Measurements from ENCODE around the gene DISP1. TPM values are rescaled to one million over a fixed set of nuclear protein-coding genes. Genes with fewer than 3 reads are reported as not detected.
A peak's percentile ranks its signal among the peaks of the same experiment; 100 is the strongest.

Gene DISP1, protein sequence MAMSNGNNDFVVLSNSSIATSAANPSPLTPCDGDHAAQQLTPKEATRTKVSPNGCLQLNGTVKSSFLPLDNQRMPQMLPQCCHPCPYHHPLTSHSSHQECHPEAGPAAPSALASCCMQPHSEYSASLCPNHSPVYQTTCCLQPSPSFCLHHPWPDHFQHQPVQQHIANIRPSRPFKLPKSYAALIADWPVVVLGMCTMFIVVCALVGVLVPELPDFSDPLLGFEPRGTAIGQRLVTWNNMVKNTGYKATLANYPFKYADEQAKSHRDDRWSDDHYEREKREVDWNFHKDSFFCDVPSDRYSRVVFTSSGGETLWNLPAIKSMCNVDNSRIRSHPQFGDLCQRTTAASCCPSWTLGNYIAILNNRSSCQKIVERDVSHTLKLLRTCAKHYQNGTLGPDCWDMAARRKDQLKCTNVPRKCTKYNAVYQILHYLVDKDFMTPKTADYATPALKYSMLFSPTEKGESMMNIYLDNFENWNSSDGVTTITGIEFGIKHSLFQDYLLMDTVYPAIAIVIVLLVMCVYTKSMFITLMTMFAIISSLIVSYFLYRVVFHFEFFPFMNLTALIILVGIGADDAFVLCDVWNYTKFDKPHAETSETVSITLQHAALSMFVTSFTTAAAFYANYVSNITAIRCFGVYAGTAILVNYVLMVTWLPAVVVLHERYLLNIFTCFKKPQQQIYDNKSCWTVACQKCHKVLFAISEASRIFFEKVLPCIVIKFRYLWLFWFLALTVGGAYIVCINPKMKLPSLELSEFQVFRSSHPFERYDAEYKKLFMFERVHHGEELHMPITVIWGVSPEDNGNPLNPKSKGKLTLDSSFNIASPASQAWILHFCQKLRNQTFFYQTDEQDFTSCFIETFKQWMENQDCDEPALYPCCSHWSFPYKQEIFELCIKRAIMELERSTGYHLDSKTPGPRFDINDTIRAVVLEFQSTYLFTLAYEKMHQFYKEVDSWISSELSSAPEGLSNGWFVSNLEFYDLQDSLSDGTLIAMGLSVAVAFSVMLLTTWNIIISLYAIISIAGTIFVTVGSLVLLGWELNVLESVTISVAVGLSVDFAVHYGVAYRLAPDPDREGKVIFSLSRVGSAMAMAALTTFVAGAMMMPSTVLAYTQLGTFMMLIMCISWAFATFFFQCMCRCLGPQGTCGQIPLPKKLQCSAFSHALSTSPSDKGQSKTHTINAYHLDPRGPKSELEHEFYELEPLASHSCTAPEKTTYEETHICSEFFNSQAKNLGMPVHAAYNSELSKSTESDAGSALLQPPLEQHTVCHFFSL (N-terminal part only)
- 1.0 TPM for polyA plus RNA-seq (2012; ENCODE audit: insufficient read depth, insufficient read length)

GRCh38 chr1:222814536-222815439 lies at the start of gene DISP1:
Gene DISP1 (plus strand): TSS chr1:222815039. CDS start chr1:222942824, 127,785 bp downstream.
- peak within 1 kb of the TSS; percentile 90 for H3K4me3 ChIP-seq (ENCODE audit: low read length)
- peak; percentile 37 for DNase-seq (ENCODE audit: low read depth, low spot score)

DNA sequence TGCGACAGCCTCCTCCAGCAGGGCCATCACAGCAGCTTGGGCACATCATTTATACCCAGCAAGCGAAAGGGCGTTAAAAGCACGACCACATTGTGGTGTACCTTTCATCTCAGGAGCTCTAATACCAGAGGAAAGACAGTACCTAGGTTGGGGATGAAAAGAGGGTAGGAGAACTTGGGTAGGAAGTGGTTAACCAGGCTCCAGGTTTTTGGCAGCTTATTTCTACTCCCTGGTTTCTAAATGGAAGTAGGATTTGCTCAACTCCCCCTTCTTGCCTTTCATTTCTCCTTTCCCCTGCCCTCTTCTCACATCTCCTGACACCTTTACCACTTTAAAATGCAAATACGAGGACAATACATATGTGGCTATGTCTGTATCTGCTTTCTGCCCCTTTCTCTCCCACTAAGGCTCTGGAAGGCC lies 47.7 kb upstream of the DISP1 start:
- DNase-seq (ENCODE audit: low read depth, low spot score), result peak; percentile 84
- H3K4me3 ChIP-seq (ENCODE audit: low read length), result no peak overlapping the region

- H3K4me3 ChIP-seq (ENCODE audit: low read length), result no peak overlapping the region
- no peak for DNase-seq (ENCODE audit: low read depth, low spot score)
Measured at GRCh38 chr1:222768592-222768991, 46.2 kb upstream of the DISP1 start.

GRCh38 chr1:222769181-222769580 lies 45.7 kb upstream of the DISP1 start:
- no peak for DNase-seq (ENCODE audit: low read depth, low spot score)
- H3K4me3 ChIP-seq (ENCODE audit: low read length), result no peak overlapping the region

- DNase-seq (ENCODE audit: low read depth, low spot score), result no peak
- H3K4me3 ChIP-seq (ENCODE audit: low read length), result no peak overlapping the region
Measured at GRCh38 chr1:222769971-222770620, 44.7 kb upstream of the DISP1 start.

DNA sequence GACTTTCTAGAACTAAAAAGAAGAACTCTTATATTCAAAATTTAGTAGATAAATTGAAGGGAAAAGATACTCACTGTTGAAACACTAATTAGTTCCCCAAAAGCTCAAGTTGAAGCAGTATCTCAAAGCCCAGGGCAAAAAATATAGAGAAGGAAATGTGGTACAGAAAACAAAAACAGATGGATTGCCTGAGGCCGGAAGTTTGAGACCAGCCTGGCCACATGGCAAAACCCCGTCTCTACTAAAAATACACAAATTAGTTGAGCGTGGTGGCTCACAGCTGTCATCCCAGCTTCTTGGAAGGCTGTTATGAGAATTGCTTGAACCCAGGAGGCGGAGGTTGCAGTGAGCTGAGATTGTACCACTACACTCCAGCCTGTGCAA lies 41.9 kb upstream of the DISP1 start:
- H3K4me3 ChIP-seq (ENCODE audit: low read length), result no peak overlapping the region
- DNase-seq (ENCODE audit: low read depth, low spot score), result peak; percentile 53

GRCh38 chr1:222777463-222777862 lies 37.4 kb upstream of the DISP1 start:
- no peak overlapping the region for H3K4me3 ChIP-seq (ENCODE audit: low read length)
- no peak for DNase-seq (ENCODE audit: low read depth, low spot score)

- DNase-seq (ENCODE audit: low read depth, low spot score), result no peak
- no peak overlapping the region for H3K4me3 ChIP-seq (ENCODE audit: low read length)
Measured at GRCh38 chr1:222777977-222778376, 36.9 kb upstream of the DISP1 start.

DNA sequence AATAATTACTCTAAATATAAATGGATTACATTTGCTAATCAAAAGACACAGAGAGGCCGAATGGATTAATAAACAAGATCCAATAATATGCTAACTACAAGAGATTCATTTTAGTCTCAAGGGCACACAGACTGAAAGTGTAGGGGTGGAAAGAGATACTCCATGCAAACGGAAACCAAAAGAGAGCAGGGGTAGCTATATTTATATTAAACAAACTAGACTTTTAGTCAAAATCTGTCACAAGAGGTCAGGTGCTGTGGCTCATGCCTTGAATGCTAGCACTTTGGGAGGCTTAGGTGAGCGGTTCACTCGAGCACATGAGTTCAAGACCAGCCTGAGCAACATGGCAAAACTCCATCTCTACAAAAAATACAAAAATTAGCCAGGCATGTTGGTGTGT lies 33.6 kb upstream of the DISP1 start:
- H3K4me3 ChIP-seq (ENCODE audit: low read length), result no peak overlapping the region
- no peak for DNase-seq (ENCODE audit: low read depth, low spot score)

DNA sequence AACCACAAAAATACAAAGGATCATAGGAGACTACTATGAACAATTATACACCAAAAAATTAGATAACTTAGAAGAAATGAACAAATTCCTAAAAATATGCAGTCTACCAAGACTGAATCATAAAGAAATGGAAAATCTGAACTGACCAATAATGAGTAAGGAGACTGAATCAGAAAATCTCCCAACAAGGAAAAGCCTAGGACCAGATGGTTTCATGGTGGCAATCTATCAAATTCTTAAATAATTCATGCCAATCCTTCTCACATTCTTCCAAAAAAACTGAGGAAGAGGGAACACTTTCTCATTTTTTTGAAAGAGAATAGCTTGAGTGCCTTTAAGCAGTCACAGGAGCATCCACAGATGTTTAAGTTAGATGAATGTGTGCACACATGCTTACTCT lies 31.8 kb upstream of the DISP1 start:
- no peak for DNase-seq (ENCODE audit: low read depth, low spot score)
- H3K4me3 ChIP-seq (ENCODE audit: low read length), result no peak overlapping the region

- no peak for DNase-seq (ENCODE audit: low read depth, low spot score)
Measured at GRCh38 chr1:222784371-222784770, 30.5 kb upstream of the DISP1 start.

DNA sequence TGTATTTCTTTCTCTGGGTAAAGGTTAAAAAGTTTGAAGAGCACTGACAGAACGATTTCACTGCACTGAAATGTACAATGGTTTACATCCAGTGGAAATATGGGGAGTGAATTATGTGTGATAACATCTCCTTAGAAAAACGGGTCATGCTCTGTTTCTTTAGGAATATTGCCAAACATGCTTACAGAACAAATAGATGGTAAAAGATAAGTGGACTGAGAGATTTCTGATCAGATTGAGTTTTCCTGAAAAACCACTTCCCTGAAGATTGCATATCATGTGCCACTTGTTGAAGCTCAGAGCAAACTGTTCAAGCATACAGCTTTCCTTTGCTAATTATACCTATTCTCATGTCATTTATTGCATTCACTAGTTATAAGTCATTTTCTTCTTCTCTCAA lies 29.9 kb upstream of the DISP1 start:
- H3K4me3 ChIP-seq (ENCODE audit: low read length), result no peak overlapping the region
- no peak for DNase-seq (ENCODE audit: low read depth, low spot score)

More at GRCh38 chr1:222784371-222784770, 30.5 kb upstream of the DISP1 start:
- no peak overlapping the region for H3K4me3 ChIP-seq (ENCODE audit: low read length)

- H3K4me3 ChIP-seq (ENCODE audit: low read length), result no peak overlapping the region
Measured at GRCh38 chr1:222785529-222785928, 29.3 kb upstream of the DISP1 start.

GRCh38 chr1:222786121-222786520 lies 28.7 kb upstream of the DISP1 start:
- no peak for DNase-seq (ENCODE audit: low read depth, low spot score)
- no peak overlapping the region for H3K4me3 ChIP-seq (ENCODE audit: low read length)

More at GRCh38 chr1:222785529-222785928, 29.3 kb upstream of the DISP1 start:
- no peak for DNase-seq (ENCODE audit: low read depth, low spot score)

DNA sequence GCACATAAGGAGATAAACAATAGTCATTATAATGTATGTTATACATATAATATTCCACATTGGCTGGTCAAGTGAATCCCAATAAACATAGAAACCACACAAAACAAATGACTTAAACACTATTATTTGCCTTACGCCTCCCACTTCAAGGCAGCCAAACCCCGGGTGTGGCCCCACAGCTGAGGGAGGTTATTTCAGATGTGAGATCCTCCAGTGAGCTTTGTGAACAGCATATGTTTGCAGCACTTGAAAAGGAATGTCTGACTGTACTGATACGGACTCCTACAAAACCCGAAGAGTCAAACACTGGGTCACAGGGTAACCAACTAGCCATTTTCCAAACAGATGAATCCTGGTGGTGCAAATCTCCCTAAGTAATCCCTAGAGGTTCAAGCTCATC lies 27.1 kb upstream of the DISP1 start:
- no peak for DNase-seq (ENCODE audit: low read depth, low spot score)
- no peak overlapping the region for H3K4me3 ChIP-seq (ENCODE audit: low read length)

GRCh38 chr1:222788402-222789156 lies 26.3 kb upstream of the DISP1 start:
- DNase-seq (ENCODE audit: low read depth, low spot score), result no peak

DNA sequence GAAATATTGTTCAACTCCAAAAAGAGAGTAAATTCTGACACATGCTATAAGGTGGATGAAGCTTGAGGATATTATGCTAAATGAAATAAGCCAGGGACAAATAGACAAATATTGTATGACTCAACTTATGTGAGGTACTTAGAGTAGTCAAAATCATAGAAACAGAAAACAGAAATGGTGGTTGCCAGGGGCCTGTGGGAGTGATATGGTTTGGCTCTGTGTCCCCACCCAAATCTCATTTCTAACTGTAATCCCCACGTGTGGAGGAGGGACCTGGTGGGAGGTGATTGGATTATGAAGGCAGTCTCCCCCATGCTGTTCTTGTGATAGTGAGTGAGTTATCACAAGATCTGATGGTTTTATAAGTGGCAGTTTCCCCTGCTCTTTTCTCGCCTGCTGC lies 24.7 kb upstream of the DISP1 start:
- no peak overlapping the region for H3K4me3 ChIP-seq (ENCODE audit: low read length)
- no peak for DNase-seq (ENCODE audit: low read depth, low spot score)

More at GRCh38 chr1:222788402-222789156, 26.3 kb upstream of the DISP1 start:
- no peak overlapping the region for H3K4me3 ChIP-seq (ENCODE audit: low read length)

Measured in Jurkat, Clone E6-1 (cell line).